HG03135 (cell line): ENCODE data around the gene SNX15.

Experiments used
- ATAC-seq: cut with Tn5 transposase; IDR thresholded peaks from one replicate; pipeline ENCODE4 v1.9.1; 2021; ENCODE audit warnings: mild to moderate bottlenecking, moderate library complexity; ENCODE audit not compliant: unreplicated experiment

Gene SNX15

DNA sequence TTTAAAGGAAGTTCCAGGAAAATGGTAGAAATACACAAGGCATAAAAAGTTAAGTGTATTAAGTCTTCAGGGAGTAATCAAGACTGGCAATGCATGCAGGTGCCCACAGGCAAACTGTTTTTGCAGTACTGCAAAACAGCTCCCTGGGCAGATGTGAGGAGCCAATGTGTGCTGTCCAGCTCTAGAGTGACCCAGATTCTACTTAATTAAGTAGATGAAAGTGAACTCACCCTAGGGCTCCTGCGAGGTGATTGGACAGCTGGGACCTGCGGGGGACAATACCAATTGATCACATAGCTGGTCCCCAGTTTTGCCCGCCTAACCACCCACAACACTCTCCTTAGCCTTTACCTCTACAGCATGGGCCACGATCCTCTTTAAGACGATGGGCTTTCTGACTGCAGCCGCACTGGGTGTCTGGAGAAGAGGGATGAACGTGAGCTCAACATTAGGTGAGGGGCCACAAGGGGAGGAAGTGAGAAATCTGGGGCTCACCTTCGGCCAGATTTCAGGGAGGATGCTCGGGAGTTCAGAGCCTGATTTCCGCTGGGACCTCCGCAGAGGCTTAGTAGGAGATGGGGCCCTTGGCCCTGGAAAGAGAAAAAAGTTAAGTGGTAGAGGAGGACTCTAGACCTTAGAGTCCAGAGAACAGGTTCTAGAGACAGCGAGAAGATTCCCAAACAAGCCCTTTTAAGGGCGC, 56.0 kb downstream of the SNX15 start:
- ATAC-seq, result peak; percentile 13

GRCh38 chr11:65083834-65084597, 56.8 kb downstream of the SNX15 start, which contains the start of the genes CDCA5 and ZFPL1:
CDCA5 (minus strand) TSS chr11:65084040; CDS start chr11:65083978, 62 bp downstream.
ZFPL1 (plus strand) TSS chr11:65084222; CDS start chr11:65084699, 477 bp downstream.
- ATAC-seq, result peak; percentile 79

GRCh38 chr11:65084598-65085375, 57.5 kb downstream of the SNX15 start:
- peak; percentile 3 for ATAC-seq

GRCh38 chr11:65085446-65085845, 58.2 kb downstream of the SNX15 start:
- ATAC-seq, result no peak

GRCh38 chr11:65086809-65087208, 59.6 kb downstream of the SNX15 start:
- no peak for ATAC-seq

DNA sequence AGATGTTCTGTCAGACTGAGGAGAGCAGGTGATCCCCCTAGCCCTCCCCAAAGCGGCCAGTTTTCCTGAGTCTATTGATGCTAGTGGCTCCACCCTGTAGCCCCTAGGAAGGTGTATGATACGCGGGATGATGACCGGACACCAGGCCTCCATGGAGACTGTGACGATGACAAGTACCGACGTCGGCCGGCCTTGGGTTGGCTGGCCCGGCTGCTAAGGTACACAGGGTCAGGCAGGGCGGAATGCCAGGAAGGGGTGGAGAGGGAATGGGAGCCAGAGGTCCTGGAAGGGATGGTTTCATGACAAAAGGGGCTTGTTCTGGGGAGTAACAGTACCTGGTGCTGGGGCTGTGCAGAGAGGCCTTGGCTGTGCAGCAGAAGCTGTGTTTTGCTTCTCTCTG, 60.0 kb downstream of the SNX15 start:
- ATAC-seq, result no peak

GRCh38 chr11:65087827-65088226, 60.6 kb downstream of the SNX15 start:
- no peak for ATAC-seq

GRCh38 chr11:65089621-65090020, 62.4 kb downstream of the SNX15 start:
- no peak for ATAC-seq
